Activated naive CD4-positive, alpha-beta T cell treated with anti-CD3 and anti-CD28 coated beads, Interleukin-2, amount 10 ng/mL, durations not matched to agents 7 days and 5 days (primary cell): ENCODE results near the gene PEX3.

Experiments used
- CTCF ChIA-PET: fragments of 350-600 bp; sonication (Branson Sonifier 250); formaldehyde crosslinking; loops from one replicate; lab custom pipeline; 2021; ENCODE audit warnings: antibody characterized with exemption; lab: Charles Lee
- DNase-seq: peaks from one replicate; pipeline ENCODE4 v3.0.0-alpha.2; 2020
- H3K27ac Mint-ChIP-seq: one replicate; pipeline ENCODE4 v1.8.0; 2021; ENCODE audit warnings: mild to moderate bottlenecking, moderate library complexity, mixed read lengths
- H3K27me3 Mint-ChIP-seq: one replicate; pipeline ENCODE4 v1.8.0; 2021; ENCODE audit warnings: mild to moderate bottlenecking, mixed read lengths
- H3K36me3 Mint-ChIP-seq: one replicate; pipeline ENCODE4 v1.8.0; 2021; ENCODE audit warnings: mixed read lengths
- H3K4me1 Mint-ChIP-seq: one replicate; pipeline ENCODE4 v1.8.0; 2021; ENCODE audit warnings: mixed read lengths
- H3K4me3 Mint-ChIP-seq: one replicate; pipeline ENCODE4 v1.8.0; 2021; ENCODE audit warnings: mild to moderate bottlenecking, moderate library complexity, mixed read lengths
- H3K9me3 Mint-ChIP-seq: one replicate; pipeline ENCODE4 v1.8.0; 2021; ENCODE audit warnings: mixed read lengths

The PEX3 gene

DNA sequence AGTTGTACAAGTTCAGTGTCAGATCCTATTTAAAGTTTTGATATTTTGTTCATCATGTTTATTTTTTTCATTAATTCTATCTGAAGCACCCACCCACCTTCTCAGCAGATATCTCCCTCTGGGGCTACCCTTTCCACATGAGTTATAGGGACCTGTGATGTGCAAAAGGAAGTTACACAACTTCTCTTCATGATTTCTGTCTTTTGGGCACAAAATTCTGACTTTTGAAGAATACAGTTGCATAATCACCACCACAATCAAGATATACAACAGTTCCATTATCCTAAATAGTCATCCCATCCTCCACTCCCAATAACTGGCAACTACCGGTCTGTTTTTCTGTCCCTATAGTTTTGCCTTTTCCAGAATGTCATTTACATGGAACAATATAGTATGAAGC, 74.8 kb downstream of the PEX3 start:
- peaks cover 22% of the 10 kb centered on the region for H3K4me1 Mint-ChIP-seq
- no peak for DNase-seq
- H3K36me3 Mint-ChIP-seq = peaks cover 3% of the 10 kb centered on the region
- no peak overlapping the region for H3K27ac Mint-ChIP-seq
- H3K27me3 Mint-ChIP-seq = no peaks in the 10 kb centered on the region
- CTCF ChIA-PET = interaction anchor here (5.2 kb wide), 1 partner anchor 12 kb away, joined by 25 read pairs; no protein-coding TSS in a partner anchor
- H3K9me3 Mint-ChIP-seq = peaks cover 5% of the 10 kb centered on the region
- H3K4me3 Mint-ChIP-seq = no peak overlapping the region

DNA sequence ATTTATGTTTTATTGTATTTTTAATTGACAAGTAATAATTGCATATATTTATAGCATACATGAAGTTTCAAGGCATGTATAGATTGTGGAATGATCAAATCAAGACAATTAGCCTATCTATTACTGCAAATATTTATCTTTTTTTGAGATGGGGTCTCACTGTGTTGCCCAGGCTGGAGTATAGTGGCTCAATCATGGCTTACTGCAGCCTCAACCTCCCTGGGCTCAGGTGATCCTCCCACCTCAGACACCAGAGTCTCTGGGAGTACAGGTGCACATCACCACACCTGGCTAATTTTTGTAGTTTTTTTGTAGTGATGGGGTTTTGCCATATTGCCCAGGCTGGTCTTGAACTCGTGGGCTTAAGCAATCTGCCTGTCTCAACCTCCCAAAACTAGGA, 77.1 kb downstream of the PEX3 start:
- peaks cover 18% of the 10 kb centered on the region for H3K4me1 Mint-ChIP-seq
- CTCF ChIA-PET = no interaction called here
- no peak overlapping the region for H3K27ac Mint-ChIP-seq

DNA sequence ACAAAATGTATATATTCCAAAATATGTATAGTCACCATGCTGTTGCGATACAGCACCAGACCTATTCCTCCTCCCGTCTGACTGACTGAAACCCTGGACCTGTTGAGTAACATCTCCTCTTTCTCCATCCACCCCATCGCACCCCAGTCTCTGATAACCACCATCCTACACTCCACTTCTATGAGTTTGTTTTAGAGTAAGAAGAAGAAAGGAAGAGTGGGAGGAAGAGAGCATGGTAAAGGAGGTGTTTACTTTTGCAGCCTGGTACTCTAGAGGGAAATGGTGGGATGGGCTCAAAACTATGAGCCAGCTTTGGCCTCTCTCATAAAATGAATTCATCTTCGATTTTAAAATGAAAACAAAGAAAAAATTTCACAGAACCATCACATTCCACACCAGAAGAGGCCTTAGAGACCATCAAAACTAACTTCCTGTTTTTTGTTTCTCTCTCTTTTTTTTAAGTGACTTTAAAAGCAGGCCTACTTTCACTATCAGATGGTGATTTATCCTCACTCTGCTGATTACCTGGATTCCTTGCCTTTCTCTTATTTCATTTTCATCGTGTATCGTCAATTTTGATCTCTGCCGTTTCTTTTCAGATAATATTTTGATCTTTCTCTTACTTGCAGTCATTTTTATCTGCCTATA, 77.7 kb downstream of the PEX3 start:
- H3K27me3 Mint-ChIP-seq = no peaks in the 10 kb centered on the region
- H3K4me3 Mint-ChIP-seq = peak overlapping the region; percentile 14
- DNase-seq = no peak
- peaks cover 18% of the 10 kb centered on the region for H3K4me1 Mint-ChIP-seq
- H3K27ac Mint-ChIP-seq = peak overlapping the region; percentile 87
- CTCF ChIA-PET = interaction anchor here (0.8 to 1.7 kb wide), 4 partner anchors 9 to 47 kb away, joined by 3 to 9 read pairs (median 6); no protein-coding TSS in a partner anchor
- H3K9me3 Mint-ChIP-seq = peaks cover 5% of the 10 kb centered on the region
- peaks cover 3% of the 10 kb centered on the region for H3K36me3 Mint-ChIP-seq

More for the DNA sequence above, 77.1 kb downstream of the PEX3 start:
- H3K27me3 Mint-ChIP-seq = no peaks in the 10 kb centered on the region
- DNase-seq = no peak
- H3K4me3 Mint-ChIP-seq = no peak overlapping the region
- peaks cover 5% of the 10 kb centered on the region for H3K9me3 Mint-ChIP-seq
- H3K36me3 Mint-ChIP-seq = peaks cover 3% of the 10 kb centered on the region

DNA sequence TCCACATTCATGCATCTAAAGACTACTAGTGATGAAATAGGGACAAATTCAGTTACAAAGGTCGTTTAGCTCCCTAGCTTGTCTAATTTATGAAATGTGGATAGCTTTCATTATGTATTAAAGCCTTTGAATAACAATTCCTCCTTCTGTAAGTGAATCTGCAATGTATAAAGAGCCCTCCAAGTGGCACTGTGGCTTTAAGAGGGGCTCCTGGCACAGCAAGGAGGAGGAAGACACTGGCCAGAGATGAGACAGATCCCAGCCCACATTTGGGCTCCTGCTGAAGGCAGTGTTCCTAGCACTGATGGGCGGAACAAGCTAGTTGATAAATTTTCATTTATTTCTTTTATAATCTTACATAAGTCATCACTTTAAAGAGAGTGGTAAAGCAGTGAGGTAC, 78.5 kb downstream of the PEX3 start:
- CTCF ChIA-PET = interaction anchor here (0.8 to 1.7 kb wide), 4 partner anchors 10 to 46 kb away, joined by 3 to 9 read pairs (median 6); no protein-coding TSS in a partner anchor

DNA sequence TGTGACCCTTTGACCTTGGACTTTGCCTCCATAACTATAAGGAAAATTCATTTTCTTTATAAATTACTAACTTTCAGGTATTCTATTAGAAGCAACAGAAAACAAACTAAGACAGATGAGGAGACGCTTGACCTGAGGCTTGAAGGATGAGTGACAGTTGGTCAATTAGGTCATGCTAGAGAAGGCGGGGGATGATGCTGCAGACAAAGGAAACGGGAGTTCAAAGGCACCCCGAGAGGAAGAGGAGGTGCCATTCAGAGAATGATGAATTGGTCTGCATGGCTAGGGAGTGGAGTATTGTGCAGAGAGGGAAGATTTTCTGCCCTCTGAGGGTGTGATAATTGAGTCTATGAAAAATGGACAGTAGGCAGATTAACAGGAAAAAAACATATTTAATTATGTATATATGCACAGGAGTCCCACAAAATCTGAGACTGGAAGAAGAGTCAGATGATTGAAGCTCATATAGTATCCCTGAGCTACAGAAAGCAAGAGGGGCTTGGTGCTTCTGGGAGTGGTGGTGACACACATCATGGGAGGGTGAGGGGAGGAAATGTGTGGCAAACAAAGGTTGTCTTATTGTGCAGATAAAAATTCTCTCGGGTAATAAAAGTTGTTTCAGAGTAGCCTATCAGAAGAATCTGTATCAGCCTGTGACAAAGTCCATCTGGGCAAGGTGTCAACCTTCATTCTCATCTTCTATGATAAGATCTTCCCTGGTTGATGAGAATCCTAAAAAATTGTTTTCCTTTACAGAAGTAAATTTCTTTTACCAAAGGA, 81.3 kb downstream of the PEX3 start:
- Mint-ChIP-seq H3K27ac (no peak overlapping the region), H3K4me1 (peaks cover 26% of the 10 kb centered on the region), H3K36me3 (peaks cover 2% of the 10 kb centered on the region), H3K27me3 (no peaks in the 10 kb centered on the region), H3K4me3 (no peak overlapping the region), H3K9me3 (peaks cover 2% of the 10 kb centered on the region)
- DNase-seq = no peak
- CTCF ChIA-PET = interaction anchor here (0.9 kb wide), 1 partner anchor 46 kb away, joined by 3 read pairs; no protein-coding TSS in a partner anchor

More for the DNA sequence above, 78.5 kb downstream of the PEX3 start:
- Mint-ChIP-seq H3K4me1 (peaks cover 18% of the 10 kb centered on the region), H3K36me3 (peaks cover 2% of the 10 kb centered on the region), H3K27me3 (no peaks in the 10 kb centered on the region), H3K9me3 (peaks cover 2% of the 10 kb centered on the region), H3K27ac (peak overlapping the region; percentile 87), H3K4me3 (no peak overlapping the region)
- DNase-seq = no peak

DNA sequence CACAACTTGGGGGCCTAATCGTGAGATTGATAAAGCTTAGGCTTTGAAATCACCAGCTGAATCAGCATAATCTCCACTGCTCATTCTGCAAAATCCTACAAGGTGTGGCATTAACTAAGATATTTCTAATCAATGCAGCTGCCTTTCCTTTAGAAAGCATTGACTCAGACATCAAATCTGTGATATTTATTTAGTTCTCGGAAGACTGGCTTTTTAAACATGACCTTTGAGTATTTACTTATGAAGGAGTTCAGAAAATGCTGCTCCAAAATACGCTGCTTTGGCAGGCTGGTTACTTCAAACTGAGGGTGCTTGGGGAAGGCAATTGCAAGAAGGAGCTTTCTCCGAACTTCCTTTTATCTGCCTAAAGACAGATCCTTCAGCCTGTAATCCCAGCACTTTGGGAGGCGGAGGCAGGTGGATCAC, 84.6 kb downstream of the PEX3 start:
- H3K27me3 Mint-ChIP-seq = no peaks in the 10 kb centered on the region
- H3K27ac Mint-ChIP-seq = no peak overlapping the region
- no peaks in the 10 kb centered on the region for H3K9me3 Mint-ChIP-seq
- peaks cover 39% of the 10 kb centered on the region for H3K4me1 Mint-ChIP-seq
- H3K36me3 Mint-ChIP-seq = peaks cover 2% of the 10 kb centered on the region
- DNase-seq = no peak
- CTCF ChIA-PET = interaction anchor here (0.6 to 4.9 kb wide), 2 partner anchors 22 to 303 kb away, joined by 3 to 53 read pairs; partner anchors contain the start of gene FUCA2
- no peak overlapping the region for H3K4me3 Mint-ChIP-seq

DNA sequence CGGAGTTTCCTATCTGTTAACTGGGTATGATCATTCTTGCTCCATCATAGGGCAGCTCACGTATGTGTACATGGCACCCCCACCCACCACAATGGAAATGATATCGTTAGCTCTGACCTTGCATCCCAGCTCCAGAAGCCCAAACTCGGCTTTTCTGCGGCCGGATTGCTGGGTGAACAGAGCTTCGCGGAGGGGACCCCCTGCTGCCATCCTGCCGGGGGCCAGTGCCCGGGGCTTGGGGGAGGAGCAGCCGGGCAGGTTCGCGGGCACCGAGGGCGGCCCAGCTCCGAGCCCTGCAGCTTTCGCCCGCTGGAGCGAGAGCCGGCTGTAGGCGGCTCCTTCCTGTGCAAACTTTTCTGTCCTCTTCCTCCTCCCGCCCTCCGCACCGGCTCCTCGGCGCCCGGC, 85.9 kb downstream of the PEX3 start:
- Mint-ChIP-seq H3K4me1 (peaks cover 47% of the 10 kb centered on the region), H3K27me3 (no peaks in the 10 kb centered on the region), H3K4me3 (peak overlapping the region; percentile 66), H3K27ac (peak overlapping the region; percentile 83), H3K36me3 (peaks cover 2% of the 10 kb centered on the region), H3K9me3 (no peaks in the 10 kb centered on the region)
- CTCF ChIA-PET = interaction anchor here (4.9 kb wide), 1 partner anchor 23 kb away, joined by 53 read pairs; the partner anchor contains the start of gene FUCA2
- DNase-seq = peak; percentile 73

DNA sequence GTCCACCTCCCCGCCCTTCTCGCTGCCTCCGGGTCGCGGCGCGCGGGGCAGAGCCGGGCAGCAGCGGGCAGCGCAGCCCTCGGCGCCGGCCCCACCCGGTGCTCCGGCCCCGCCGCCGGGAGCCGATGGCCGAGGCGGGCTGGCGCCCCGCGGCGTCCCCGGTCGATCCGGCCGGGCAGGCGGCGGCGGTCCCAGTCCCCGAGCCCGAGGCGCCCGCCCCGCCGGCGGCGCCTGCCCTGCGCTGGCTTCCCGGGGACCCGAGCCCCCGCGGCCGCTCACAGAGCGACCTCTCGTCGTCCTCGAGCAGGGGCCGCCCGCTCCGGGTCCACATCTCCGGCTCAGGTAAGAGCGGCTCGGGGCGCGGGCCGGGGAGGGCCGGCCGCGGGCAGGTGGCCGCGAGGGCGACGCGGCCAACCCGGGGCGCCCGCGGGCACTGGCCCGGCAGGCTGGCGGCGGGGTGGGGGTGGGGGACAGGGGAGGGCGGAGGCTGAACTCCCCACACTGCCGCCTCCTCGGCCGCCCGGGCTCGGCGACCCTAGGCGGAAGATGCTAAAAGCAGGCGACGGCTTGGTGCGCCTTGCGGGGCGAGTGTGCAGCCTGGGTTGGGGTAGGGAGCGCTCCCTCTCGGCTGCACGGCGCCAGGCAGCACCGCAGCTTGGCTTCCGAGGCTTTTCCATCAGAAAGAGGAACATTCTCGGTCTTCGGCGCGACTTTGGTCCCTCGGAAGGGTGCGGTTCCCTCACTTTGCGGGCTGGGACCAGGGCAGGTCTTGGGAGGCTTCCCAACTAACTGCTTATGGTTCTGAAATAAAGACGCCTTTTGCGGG, 86.5 kb downstream of the PEX3 start:
- Mint-ChIP-seq H3K9me3 (no peaks in the 10 kb centered on the region), H3K36me3 (peaks cover 2% of the 10 kb centered on the region), H3K27ac (peak overlapping the region; percentile 91), H3K27me3 (no peaks in the 10 kb centered on the region), H3K4me3 (peak overlapping the region; percentile 82), H3K4me1 (peaks cover 53% of the 10 kb centered on the region)
- CTCF ChIA-PET = interaction anchor here (0.6 to 4.9 kb wide), 4 partner anchors 9 to 24 kb away, joined by 3 to 53 read pairs (median 4); partner anchors contain the start of gene FUCA2
- peak; percentile 79 for DNase-seq

DNA sequence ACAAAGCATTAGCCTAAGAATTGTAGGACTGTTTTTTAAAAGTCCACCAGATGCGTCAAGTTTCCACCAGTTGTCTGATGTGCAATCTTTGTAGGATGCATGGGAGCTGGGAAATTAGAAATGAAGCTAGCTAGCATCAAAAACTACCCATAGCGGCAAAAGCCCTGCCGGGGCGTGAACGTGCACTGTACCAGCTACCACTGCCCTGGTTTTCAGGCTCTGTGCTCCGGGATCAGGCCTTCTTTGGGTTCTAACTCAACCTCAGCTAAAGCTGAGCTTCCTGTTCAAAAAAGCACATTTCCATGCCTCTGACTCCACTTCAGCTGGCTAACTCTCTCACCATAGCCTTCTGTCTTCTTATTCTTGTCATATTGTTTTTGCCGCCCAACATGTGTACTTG, 87.8 kb downstream of the PEX3 start:
- H3K4me3 Mint-ChIP-seq = peak overlapping the region; percentile 82
- H3K4me1 Mint-ChIP-seq = peaks cover 66% of the 10 kb centered on the region
- CTCF ChIA-PET = interaction anchor here (0.7 to 4.9 kb wide), 6 partner anchors 7 to 302 kb away, joined by 3 to 53 read pairs (median 5); partner anchors contain the start of gene FUCA2
- no peaks in the 10 kb centered on the region for H3K27me3 Mint-ChIP-seq
- no peak for DNase-seq
- peak overlapping the region; percentile 91 for H3K27ac Mint-ChIP-seq
- H3K36me3 Mint-ChIP-seq = peaks cover 3% of the 10 kb centered on the region
- H3K9me3 Mint-ChIP-seq = no peaks in the 10 kb centered on the region

DNA sequence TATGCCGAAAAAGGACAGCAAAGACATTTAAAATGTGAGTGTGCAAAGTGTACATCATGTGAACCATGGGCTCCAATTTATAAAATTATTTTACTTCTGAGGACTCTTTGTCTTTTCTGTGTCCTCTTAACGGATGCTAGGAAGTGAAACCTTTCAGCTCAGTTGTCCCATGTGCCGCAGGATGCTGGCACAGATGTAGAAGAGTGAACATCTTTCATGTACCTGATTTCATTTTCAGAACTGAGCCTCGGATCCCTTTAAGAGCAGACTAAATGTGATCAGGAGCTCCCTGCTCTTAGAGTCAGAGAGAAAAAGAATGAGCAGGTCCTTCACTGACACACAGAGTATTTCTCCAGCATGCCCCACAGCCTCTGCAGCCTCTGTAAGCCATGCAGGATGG, 88.5 kb downstream of the PEX3 start:
- H3K27me3 Mint-ChIP-seq = no peaks in the 10 kb centered on the region
- peaks cover 71% of the 10 kb centered on the region for H3K4me1 Mint-ChIP-seq
- DNase-seq = peak; percentile 34
- H3K27ac Mint-ChIP-seq = peak overlapping the region; percentile 91
- no peaks in the 10 kb centered on the region for H3K9me3 Mint-ChIP-seq
- H3K36me3 Mint-ChIP-seq = peaks cover 6% of the 10 kb centered on the region
- peak overlapping the region; percentile 82 for H3K4me3 Mint-ChIP-seq
- CTCF ChIA-PET = interaction anchor here (0.8 to 4.9 kb wide), 5 partner anchors 10 to 34 kb away, joined by 4 to 53 read pairs (median 5); partner anchors contain the start of gene FUCA2

DNA sequence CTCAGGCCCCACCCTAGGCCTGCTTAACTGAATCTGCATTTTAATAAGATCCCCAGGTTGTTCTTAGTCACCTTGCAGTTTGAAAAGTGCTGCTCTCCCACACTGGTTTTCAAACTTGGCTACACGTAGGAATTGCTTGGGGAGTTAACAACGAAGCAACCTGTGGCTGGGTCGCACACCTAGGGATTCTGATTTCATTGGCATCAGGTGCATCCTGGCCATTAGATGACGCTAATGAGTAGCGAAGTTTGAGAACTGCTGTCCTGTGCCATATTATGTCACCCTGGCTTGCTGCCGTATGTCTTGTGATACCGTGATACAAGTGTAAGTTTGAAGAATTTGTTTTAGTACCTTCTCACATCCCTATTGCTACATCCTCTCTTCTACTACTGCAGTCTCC, 89.1 kb downstream of the PEX3 start:
- no peak for DNase-seq
- H3K27me3 Mint-ChIP-seq = no peaks in the 10 kb centered on the region
- H3K4me1 Mint-ChIP-seq = peaks cover 75% of the 10 kb centered on the region
- peaks cover 8% of the 10 kb centered on the region for H3K36me3 Mint-ChIP-seq
- H3K27ac Mint-ChIP-seq = peak overlapping the region; percentile 91
- CTCF ChIA-PET = interaction anchor here (1.0 to 4.9 kb wide), 3 partner anchors 20 to 33 kb away, joined by 5 to 53 read pairs (median 6); partner anchors contain the start of gene FUCA2
- H3K9me3 Mint-ChIP-seq = no peaks in the 10 kb centered on the region
- H3K4me3 Mint-ChIP-seq = no peak overlapping the region

DNA sequence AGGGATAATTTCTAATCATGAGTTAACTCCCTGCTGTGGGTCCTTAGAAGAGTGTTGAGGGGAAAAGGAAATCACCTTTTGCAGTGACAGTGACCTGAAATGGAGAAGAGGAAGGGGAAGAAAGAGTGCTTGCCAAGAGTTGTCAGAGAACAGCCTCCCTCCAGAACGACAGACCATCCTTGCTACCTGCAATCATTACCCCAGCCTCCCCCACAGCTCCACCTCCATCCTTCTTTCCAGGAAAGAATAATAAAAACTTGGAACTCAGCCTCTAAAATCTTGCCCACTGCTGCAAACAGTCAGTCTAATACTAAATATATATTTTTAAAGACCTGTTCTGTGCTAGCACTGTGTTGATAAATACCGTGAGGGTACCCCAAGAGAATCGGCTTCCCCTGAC, 89.6 kb downstream of the PEX3 start:
- Mint-ChIP-seq H3K27me3 (no peaks in the 10 kb centered on the region), H3K27ac (peak overlapping the region; percentile 66), H3K36me3 (peaks cover 10% of the 10 kb centered on the region), H3K9me3 (no peaks in the 10 kb centered on the region), H3K4me3 (no peak overlapping the region), H3K4me1 (peaks cover 80% of the 10 kb centered on the region)
- CTCF ChIA-PET = interaction anchor here (1.4 kb wide), 1 partner anchor 27 kb away, joined by 4 read pairs; no protein-coding TSS in a partner anchor
- no peak for DNase-seq
